SK-N-DZ (cell line): ENCODE data around the gene TSPAN1.
A peak's percentile ranks its signal among the peaks of the same experiment; 100 is the strongest.
"Not testable (repeated sequence)": the region's sequence is repeated elsewhere in the genome, so short reads cannot be mapped to it uniquely, and the experiment has no call there.

Source experiments
- DNase-seq: peaks from one replicate; pipeline ENCODE4 v3.0.0-alpha.2; 2015; ENCODE audit warnings: low spot score
- small RNA-seq, 2 experiments: library from RNA; depleted of rRNA; stranded (forward); fragments of <200 nt; gene quantifications; one replicate each; pipeline ENCODE3, GENCODE V24; 2014

TSPAN1 gene

DNA sequence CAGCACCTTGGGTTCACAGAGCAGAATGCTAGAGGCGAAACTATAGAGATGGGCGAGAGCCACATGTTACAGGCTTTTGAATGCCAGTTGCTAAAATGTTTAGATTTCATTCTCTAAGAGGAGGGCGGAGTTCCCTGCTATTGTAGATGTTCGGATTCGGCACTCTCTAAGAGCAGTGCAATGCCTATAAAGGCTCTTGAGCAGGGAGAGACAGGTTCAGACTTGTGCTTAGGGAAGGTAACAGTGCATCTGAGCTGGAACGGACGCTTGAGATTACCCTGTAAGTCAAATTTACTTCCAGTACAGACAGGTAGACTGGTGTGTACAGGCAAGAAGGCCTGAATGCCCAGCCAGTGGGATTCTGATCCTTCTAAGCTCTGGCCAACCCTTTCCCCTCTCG, 43.6 kb downstream of the TSPAN1 start:
- DNase-seq, result no peak

DNA sequence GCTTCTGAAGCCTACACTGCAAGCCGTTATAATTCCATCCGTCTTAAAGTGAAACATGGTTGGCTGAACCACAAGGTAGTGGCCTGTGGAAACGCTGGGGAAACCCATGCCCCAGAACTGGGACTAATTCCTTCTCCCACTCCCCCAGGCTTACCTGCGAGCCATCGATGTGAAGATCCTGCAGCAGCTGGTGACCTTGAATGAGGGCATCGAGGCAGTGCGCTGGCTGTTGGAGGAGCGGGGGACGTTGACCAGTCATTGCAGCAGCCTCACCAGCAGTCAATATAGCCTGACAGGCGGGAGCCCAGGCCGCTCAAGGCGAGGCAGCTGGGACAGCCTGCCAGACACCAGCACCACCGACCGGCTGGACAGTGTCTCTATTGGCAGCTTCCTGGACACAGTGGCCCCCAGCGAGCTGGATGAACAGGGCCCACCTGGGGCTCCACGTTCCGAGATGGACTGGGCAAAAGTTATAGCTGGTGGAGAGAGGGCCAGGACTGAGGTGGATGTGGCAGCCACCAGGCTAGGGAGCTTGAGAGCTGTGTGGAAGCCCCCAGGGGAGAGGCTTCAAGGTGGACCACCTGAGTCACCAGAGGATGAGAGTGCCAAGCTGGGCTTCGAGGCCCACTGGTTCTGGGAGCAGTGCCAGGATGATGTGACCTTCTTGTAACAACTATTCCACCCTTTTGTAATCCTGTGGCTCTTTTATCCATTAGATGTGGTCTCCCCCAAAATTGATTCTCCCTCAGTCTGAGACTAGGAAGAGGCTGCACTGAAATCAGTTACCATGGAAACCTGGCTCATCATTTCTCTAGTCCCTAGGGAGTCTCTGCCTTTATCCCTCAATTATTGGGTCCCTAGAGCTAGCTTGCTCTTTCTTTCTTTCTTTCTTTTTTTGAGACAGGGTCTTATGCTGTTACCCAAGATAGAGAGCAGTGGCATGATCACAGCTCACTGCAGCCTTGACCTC, 44.9 kb downstream of the TSPAN1 start:
- no peak for DNase-seq

DNA sequence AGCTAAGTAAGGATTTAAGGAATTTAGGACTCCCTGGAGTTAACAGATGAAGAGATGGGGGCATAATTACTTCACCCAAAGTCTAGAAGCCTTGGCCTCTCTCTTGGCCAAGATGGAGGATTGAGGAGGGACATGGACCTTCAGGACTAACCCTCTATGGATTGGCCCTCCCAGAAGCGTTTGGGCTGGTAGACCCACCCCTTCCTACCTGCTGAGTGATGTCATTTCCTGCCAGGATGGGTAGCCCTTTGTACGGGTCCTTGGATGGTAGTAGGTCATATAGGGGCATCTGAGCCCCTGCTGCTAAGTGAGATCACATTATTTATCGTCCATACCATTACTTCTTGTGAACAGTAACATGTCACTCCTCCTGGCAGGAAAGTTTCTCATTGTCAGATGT, 45.9 kb downstream of the TSPAN1 start:
- no peak for DNase-seq

DNA sequence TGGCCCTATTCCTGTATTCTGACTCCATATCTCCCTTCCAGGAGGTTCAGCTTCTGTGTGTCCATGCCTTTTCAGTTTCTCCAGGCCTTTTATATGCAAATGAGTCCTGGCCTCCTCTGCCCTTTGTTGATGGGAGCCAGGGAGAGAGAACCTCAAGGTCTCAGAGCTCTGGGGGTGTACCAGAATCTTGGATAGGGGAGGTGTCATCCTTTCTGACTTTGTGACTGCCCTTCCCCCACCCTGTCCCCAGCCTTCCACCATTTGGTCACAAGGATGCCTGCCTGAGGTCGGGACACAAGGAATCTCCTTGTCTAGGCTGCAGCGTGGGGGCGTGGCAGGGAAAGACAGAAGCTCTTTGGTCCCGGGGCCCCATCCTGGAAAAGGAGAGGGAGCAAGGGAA, 46.9 kb downstream of the TSPAN1 start:
- no peak for DNase-seq

DNA sequence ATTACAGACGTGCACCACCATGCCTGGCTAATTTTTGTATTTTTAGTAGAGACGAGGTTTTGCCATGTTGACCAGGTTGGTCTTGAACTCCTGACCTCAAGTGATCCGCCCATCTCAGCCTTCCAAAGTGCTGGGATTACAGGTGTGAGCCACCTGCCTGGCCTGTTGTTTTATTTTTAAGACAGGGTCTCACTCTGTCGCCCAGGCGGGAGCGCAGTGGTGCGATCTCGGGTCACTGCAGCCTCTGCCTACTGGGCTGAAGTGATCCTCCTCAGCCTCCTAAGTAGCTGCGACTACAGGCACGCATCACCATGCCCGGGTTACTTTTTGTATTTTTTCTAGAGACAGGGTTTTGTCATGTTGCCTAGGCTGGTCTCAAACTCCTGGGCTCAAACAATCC, 48.2 kb downstream of the TSPAN1 start:
- not testable (repeated sequence) for DNase-seq

DNA sequence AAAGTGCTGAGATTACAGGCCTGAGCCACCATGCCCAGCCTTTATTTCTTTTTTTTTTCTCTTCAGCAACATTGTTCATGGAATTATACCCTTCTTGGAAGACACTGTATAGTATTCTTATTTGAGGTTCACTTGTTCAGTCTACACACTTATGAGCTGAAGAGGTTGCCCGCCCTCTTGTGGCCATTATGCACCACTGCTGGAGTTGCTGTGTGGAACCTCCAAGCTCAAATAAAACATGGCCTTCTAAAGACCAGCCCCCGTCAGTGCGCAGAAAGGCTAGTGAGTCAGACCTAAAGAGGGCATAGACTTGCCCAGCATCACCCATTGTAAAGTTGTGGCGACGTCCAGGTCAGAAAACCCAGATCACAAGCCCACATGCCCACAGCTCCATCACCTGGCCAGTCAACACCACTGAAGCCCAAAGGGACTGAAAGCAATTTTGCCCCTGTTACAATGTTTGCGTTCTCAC, 48.6 kb downstream of the TSPAN1 start:
- peak; percentile 83 for DNase-seq

DNA sequence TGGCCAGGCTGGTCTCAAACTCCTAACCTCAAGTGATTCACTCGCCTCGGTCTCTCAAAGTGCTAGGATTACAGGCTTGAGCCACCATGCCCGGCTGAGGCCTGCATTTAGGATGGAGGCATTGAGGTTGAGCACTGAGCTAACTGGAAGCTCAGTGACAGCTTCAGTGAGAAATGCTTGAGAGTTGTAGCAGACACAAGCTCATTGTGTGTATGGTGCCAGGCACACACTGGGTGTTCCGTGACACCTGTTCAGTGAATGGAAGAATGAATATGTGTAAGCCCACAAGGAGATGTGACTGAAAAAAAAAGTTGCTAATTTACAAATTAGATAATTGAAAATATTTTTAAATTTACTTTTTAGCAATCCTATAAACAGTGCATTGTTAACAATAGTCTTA, 50.1 kb downstream of the TSPAN1 start:
- no peak for DNase-seq

DNA sequence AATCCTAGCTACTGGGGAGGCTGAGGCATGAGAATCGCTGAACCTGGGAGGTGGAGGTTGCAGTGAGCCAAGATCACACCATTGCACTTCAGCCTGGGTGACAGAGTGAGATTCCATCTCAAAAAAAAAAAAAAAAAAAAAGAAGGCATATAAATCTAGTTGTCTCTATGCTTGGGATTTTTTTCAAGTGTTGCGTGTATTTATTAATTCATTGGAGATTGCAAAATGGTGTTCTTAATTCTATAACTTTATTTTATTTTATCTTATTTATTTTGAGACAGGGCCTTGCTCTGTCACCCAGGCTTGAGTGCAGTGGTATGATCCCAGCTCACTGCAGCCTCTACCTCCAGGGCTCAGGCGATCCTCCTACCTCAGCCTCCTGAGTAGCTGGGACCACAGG, 56.3 kb downstream of the TSPAN1 start:
- not testable (repeated sequence) for DNase-seq

Small RNA genes lying within 50 kb of the gene (small RNA-seq; reads per million reads assigned to genes)
- 0 reads per million in 2 experiments for gene AL672043.1
